Suppressor macrophage treated with lipopolysaccharide for 1 hour (primary cell): ENCODE measurements around the gene SCYL1.
"Not testable (repeated sequence)": the region's sequence is repeated elsewhere in the genome, so short reads cannot be mapped to it uniquely, and the experiment has no call there.

Experiments
- DNase-seq, 3 donors: peaks; one replicate each; pipeline ENCODE4 v3.0.0-alpha.2; 2020 to 2022

The SCYL1 gene

DNA sequence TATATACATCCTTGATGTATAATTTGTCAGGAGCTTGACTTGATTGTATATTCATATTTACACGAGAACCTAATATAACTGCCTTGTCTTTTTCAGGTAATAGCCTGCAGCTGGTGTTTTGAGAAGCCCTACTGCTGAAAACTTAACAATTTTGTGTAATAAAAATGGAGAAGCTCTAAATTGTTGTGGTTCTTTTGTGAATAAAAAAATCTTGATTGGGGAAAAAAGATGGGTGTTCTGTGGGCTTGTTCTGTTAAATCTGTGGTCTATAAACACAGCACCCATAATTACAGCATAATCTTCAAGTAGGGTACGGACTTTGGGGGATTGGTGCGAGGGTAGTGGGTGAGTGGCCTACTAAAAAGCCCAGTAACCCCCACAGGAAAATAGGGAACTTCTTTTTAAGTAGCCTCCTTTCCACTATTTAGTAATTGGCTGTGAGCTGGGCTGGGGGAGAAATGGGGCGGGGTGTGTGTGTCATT lies 18.6 kb upstream of the SCYL1 start:
- peak; percentile 85 to 87 (median 86) for DNase-seq

GRCh38 chr11:65506772-65507505 lies 17.9 kb upstream of the SCYL1 start:
- no peak for DNase-seq

DNA sequence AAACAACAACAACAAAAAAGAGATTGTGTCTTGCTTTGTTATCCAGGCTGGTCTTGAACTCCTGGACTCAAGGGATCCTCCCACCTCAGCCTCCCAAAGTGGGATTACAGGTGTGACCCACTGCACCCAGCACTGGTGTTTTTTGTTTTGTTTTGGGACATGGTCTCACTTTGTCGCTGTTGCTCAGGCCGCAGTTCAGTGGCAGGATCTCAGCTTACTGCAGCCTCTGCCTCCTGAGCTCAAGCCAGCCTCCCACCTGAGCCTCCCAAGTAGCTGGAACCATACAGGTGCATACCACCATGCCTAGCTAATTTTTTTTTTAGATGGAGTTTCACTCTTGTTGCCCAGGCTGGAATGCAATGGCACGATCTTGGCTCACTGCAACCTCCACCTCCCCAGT lies 12.6 kb upstream of the SCYL1 start:
- not testable (repeated sequence) for DNase-seq

- no peak for DNase-seq
These were observed 8.5 kb upstream of the SCYL1 start for GRCh38 chr11:65516135-65516968.

- DNase-seq: not testable (repeated sequence)
These were observed 5.8 kb upstream of the SCYL1 start for GRCh38 chr11:65518941-65519549.

GRCh38 chr11:65521777-65522521 lies 2.9 kb upstream of the SCYL1 start:
- DNase-seq: not testable (repeated sequence)

DNA sequence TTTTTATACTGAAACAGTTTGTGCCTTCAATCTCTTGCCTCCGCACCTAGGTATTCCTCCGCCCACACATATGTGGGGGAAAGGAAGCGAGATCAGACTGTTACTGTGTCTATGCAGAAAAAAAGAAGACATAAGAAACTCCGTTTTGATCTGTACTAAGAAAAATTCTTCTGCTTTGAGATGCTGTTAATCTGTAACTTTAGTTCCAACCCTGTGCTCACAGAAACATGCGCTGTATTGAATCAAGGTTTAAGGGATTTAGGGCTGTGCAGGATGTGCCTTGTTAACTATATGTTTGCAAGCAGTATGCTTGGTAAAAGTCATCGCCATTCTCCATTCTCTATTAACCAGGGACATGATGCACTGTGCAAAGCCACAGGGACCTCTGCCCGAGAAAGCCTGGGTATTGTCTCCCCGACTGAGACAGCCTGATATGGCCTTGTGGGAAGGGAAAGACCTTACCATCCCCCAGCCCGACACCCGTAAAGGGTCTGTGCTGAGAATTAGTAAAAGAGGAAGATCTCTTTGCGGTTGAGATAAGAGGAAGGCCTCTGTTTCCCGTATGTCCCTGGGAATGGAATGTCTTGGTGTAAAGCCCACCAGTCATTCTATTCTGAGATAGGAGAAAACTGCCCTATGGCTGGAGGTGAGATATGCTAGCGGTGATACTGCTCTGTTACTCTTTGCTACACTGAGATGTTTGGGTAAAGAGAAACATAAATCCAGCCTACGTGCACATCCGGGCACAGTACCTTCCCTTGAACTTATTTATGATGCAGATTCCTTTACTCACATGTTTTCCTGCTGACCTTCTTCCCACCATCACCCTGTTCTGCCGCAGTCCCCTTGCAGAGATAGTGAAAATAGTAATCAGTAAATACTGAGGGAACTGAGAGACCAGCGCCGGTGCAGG lies 1.9 kb upstream of the SCYL1 start:
- DNase-seq: peak in 1 of 3 donors; percentile 52

DNA sequence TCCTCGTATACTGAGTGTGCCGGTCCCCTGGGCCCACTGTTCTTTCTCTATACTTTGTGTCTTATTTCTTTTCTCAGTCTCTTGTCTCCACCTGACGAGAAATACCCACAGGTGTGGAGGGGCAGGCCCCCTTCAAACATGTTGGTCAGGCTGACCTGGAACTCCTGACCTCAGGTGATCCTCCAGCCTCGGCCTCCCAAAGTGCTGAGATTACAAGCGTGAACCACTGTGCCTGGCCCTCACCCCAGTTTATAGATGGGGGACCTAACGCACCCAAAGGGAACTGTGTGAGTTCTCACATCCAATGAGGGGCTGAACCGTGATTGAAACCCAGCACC lies 1.3 kb upstream of the SCYL1 start:
- not testable (repeated sequence) for DNase-seq

GRCh38 chr11:65524014-65524740 lies 706 bp upstream of the SCYL1 start:
- no peak for DNase-seq

- no peak for DNase-seq
These were observed 930 bp downstream of the SCYL1 start for GRCh38 chr11:65525546-65526480.

- no peak for DNase-seq
These were observed 1.9 kb downstream of the SCYL1 start for GRCh38 chr11:65526744-65527143.

GRCh38 chr11:65528819-65529350 lies 4.0 kb downstream of the SCYL1 start:
- DNase-seq: no peak

- DNase-seq: no peak
These were observed 4.7 kb downstream of the SCYL1 start for GRCh38 chr11:65529475-65530156.

GRCh38 chr11:65530157-65530496 lies 5.2 kb downstream of the SCYL1 start:
- no peak for DNase-seq

DNA sequence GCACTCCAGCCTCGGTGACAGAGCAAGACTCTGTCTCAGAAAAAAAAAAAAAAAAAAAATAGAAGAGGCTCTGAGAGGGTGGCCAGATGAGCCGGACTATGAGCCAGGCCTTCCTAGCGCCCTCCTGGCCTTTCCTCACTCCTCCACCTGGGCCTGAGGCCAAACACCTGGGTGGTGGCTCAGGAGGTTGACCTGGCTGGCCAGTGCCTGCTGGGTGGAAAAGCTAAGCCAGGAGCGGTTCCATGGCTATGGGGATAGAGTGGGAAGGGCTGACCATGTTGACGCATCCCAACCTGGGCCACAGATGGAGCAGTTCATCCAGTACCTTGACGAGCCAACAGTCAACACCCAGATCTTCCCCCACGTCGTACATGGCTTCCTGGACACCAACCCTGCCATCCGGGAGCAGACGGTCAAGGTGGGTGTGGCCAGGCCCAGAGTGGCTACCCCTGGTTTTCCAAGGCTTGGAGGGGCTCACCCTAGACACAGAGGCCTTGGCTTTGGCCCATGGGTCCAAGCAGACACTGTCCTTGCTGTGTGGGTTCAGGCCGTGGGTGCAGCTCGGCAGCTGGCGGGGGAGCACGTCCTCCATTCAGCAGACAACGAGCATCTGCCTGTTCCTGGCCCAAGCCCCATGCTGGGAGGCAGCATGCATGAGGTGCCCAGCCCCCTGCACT lies 7.6 kb downstream of the SCYL1 start:
- DNase-seq: no peak

- DNase-seq: no peak
These were observed 10.2 kb downstream of the SCYL1 start for GRCh38 chr11:65535102-65535501.

- DNase-seq: no peak
These were observed 11.8 kb downstream of the SCYL1 start for GRCh38 chr11:65536412-65537295.

DNA sequence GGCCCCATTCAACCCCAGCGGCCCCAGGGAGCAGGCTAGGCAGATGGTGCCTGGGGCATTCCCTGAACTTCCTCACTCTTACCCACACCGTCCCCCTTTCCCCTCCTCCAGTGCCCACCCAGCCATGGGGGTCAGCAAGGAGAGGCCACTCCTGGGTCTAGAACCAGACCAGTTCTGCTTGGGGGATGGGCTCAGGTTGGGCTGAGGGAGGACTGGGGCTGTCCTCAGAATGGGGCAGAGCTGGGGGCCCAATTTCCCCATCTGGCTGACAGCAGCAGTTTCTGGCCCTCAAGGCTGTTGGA lies 12.4 kb downstream of the SCYL1 start:
- no peak for DNase-seq
